Neutrophil (primary cell): Measurements from ENCODE around the gene TMEM200C.
"Not testable (repeated sequence)": the region's sequence is repeated elsewhere in the genome, so short reads cannot be mapped to it uniquely, and the experiment has no call there.

Source experiments
- H3K27ac ChIP-seq: fragments of 200-600 bp; sonication (generic); 2 replicates; pipeline ENCODE4 v1.5.1; 2016; ENCODE audit warnings: mild to moderate bottlenecking, moderate library complexity
- H3K27me3 ChIP-seq: fragments of 200-600 bp; sonication (generic); 2 replicates; pipeline ENCODE4 v1.6.0; 2016; ENCODE audit warnings: mild to moderate bottlenecking
- H3K36me3 ChIP-seq: fragments of 200-600 bp; sonication (generic); 2 replicates; pipeline ENCODE4 v1.5.1; 2017
- H3K4me1 ChIP-seq, 2 experiments: fragments of 200-600 bp in 1 of 2; sonication (generic) in 1 of 2; 1 replicate in 1 of 2; 2 replicates in 1 of 2; pipeline versions ENCODE4 v1.5.1 to v1.6.1; 2013 to 2016; ENCODE audit warnings: low read depth in 1 of 2, low read length in 1 of 2, mild to moderate bottlenecking in 1 of 2, moderate library complexity in 1 of 2; ENCODE audit not compliant: control insufficient read depth in 1 of 2, insufficient read depth in 1 of 2
- H3K4me3 ChIP-seq, 2 experiments: fragments of 200-600 bp in 1 of 2; sonication (generic) in 1 of 2; 1 replicate in 1 of 2; 2 replicates in 1 of 2; pipeline ENCODE4 v1.5.1; 2013 to 2016; ENCODE audit warnings: low read depth in 1 of 2, low read length in 1 of 2, mild to moderate bottlenecking in 1 of 2, moderate library complexity in 1 of 2
- H3K9me3 ChIP-seq: fragments of 200-600 bp; sonication (generic); 2 replicates; pipeline ENCODE4 v1.5.1; 2016
- TF ChIP-seq, protein P1 (sequence below): fragments of 200-600 bp; sonication (generic); IDR thresholded peaks from 2 replicates; pipeline ENCODE4 v1.5.1; 2016; ENCODE audit warnings: antibody characterized with exemption

Gene TMEM200C

DNA sequence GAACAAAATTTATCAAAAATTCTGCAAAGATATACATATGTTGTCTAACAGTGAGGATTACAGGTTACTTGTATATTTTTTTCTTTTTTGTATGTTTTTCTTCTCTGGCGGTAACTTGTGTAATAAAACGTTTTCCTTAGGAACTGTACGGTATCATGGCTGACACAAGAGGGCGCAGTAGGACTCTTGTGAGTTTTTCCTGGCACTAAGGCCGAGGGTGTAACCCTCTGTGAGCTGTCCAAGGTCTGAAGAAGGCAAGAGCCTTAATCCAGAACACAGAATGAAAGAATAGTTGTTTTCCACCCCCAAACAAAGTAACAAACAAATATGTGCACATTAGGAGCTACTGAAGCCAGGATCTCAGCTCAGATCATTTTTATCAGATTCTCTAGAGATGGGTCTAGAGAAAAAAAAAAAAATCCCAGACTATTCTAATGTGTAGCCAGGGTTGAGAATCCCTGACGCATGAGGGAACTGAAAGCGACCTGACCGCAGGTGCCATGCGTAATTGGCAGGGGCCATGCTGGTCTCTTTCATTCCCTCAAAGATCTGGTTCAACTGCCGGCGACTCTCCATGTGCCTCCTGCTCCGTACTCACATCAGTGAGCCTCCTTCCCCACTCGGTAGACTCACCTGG, 27.0 kb downstream of the TMEM200C start:
- peaks cover 5% of the 10 kb centered on the region for H3K27me3 ChIP-seq
- H3K9me3 ChIP-seq = no peaks in the 10 kb centered on the region
- H3K4me1 ChIP-seq = no peaks in the 10 kb centered on the region
- H3K4me3 ChIP-seq = no peak overlapping the region
- TF ChIP-seq, protein P1, sequence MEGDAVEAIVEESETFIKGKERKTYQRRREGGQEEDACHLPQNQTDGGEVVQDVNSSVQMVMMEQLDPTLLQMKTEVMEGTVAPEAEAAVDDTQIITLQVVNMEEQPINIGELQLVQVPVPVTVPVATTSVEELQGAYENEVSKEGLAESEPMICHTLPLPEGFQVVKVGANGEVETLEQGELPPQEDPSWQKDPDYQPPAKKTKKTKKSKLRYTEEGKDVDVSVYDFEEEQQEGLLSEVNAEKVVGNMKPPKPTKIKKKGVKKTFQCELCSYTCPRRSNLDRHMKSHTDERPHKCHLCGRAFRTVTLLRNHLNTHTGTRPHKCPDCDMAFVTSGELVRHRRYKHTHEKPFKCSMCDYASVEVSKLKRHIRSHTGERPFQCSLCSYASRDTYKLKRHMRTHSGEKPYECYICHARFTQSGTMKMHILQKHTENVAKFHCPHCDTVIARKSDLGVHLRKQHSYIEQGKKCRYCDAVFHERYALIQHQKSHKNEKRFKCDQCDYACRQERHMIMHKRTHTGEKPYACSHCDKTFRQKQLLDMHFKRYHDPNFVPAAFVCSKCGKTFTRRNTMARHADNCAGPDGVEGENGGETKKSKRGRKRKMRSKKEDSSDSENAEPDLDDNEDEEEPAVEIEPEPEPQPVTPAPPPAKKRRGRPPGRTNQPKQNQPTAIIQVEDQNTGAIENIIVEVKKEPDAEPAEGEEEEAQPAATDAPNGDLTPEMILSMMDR = no peak
- no peak overlapping the region for H3K27ac ChIP-seq
- H3K36me3 ChIP-seq = no peaks in the 10 kb centered on the region

DNA sequence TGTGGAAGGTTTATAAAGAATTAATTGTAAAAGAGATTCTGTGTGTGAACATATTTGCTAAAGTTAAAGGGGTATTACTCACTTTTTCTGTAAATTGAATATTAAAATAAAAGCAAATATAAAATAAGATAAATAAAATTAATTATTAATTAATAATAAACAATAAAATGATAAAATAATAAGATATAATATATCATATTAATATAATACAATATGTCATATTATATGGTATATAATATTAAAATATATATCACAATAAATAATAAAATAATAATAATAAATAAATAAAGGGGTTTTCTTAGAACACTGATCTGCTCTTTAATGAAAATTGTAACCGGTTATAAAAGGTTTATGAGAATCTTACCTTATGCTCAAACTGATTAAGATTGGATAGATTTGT, 29.8 kb downstream of the TMEM200C start:
- no peaks in the 10 kb centered on the region for H3K4me1 ChIP-seq
- no peaks in the 10 kb centered on the region for H3K9me3 ChIP-seq
- H3K27ac ChIP-seq = no peak overlapping the region
- no peaks in the 10 kb centered on the region for H3K36me3 ChIP-seq
- TF ChIP-seq, protein P1 = no peak
- no peaks in the 10 kb centered on the region for H3K27me3 ChIP-seq
- H3K4me3 ChIP-seq = no peak overlapping the region

GRCh38 chr18:5862127-5862526, 33.2 kb downstream of the TMEM200C start:
- H3K27me3 ChIP-seq, H3K4me1 ChIP-seq, H3K4me3 ChIP-seq, H3K9me3 ChIP-seq, H3K27ac ChIP-seq, H3K36me3 ChIP-seq: not testable (repeated sequence)

DNA sequence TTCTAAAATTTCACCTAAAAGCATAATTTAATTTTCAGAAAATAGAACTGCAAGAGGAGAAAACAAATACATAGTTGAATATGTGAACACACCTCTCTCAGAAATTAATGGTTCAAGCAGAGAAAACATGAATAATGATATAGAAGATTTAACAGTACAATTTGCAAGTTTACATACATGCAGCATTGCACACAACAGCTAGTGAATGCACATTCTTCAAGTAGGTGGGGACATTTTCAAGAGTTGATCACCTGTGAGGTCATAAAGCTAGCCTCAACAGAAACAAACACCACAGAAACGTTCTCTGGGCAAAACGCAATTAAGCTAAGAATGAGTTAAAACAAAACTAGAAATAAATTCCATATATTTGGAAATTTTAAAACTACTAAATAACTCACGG, 38.1 kb downstream of the TMEM200C start:
- Histone ChIP-seq H3K27ac (no peak overlapping the region), H3K4me1 (no peaks in the 10 kb centered on the region), H3K36me3 (no peaks in the 10 kb centered on the region), H3K9me3 (no peaks in the 10 kb centered on the region), H3K27me3 (peaks cover 11% of the 10 kb centered on the region), H3K4me3 (no peak overlapping the region)
- TF ChIP-seq, protein P1 = no peak

- no peak overlapping the region for H3K4me3 ChIP-seq
- no peak overlapping the region for H3K27ac ChIP-seq
- H3K4me1 ChIP-seq = no peaks in the 10 kb centered on the region
- no peaks in the 10 kb centered on the region for H3K9me3 ChIP-seq
- TF ChIP-seq, protein P1 = no peak
- peaks cover 13% of the 10 kb centered on the region for H3K27me3 ChIP-seq
- no peaks in the 10 kb centered on the region for H3K36me3 ChIP-seq
These were observed 42.1 kb downstream of the TMEM200C start for GRCh38 chr18:5853253-5853652.

GRCh38 chr18:5851998-5852397, 43.3 kb downstream of the TMEM200C start:
- H3K9me3 ChIP-seq = no peaks in the 10 kb centered on the region
- peaks cover 13% of the 10 kb centered on the region for H3K27me3 ChIP-seq
- no peaks in the 10 kb centered on the region for H3K4me1 ChIP-seq
- TF ChIP-seq, protein P1 = no peak
- no peak overlapping the region for H3K4me3 ChIP-seq
- H3K36me3 ChIP-seq = no peaks in the 10 kb centered on the region
- H3K27ac ChIP-seq = no peak overlapping the region
